HepG2 (cell line): ENCODE data around the gene SPON1. TPM values are rescaled to one million over a fixed set of nuclear protein-coding genes. Genes with fewer than 3 reads are reported as not detected.

ENCODE experiments used
- ARNTL ChIP-seq: sonication (generic); formaldehyde crosslinking; IDR thresholded peaks from 2 replicates; pipeline ENCODE4 v1.4.0; 2020; ENCODE audit warnings: mild to moderate bottlenecking, missing genetic modification reagents
- HNF4A ChIP-seq: sonication (generic); formaldehyde crosslinking; IDR thresholded peaks from 2 replicates; pipeline ENCODE4 v1.4.0; 2020; ENCODE audit warnings: missing genetic modification reagents
- KLF11 ChIP-seq: IDR thresholded peaks from 2 replicates; pipeline ENCODE4 v1.6.1; 2016; ENCODE audit warnings: missing compliant biosample characterization
- SOX13 ChIP-seq, 3 experiments: fragments of 450-650 bp in 1 of 3; sonication (generic) in 1 of 3; formaldehyde crosslinking in 1 of 3; IDR thresholded peaks in 2 of 3; conservative IDR thresholded peaks in 1 of 3; 2 replicates each; pipeline versions ENCODE4 v1.5.0 to v1.6.1; 2016 to 2020; ENCODE audit warnings: antibody characterized with exemption in 1 of 3, mild to moderate bottlenecking in 1 of 3, missing compliant biosample characterization in 1 of 3, missing genetic modification reagents in 1 of 3, moderate library complexity in 1 of 3
- TCF7 ChIP-seq: sonication (generic); IDR thresholded peaks from 2 replicates; pipeline ENCODE4 v1.6.1; 2016; ENCODE audit warnings: antibody characterized with exemption, low read depth
- ZIK1 ChIP-seq: sonication (generic); formaldehyde crosslinking; IDR thresholded peaks from 2 replicates; pipeline ENCODE4 v1.5.0; 2020; ENCODE audit warnings: mild to moderate bottlenecking, low read depth, missing genetic modification reagents, borderline replicate concordance
- ZNF232 ChIP-seq: sonication (generic); formaldehyde crosslinking; IDR thresholded peaks from 2 replicates; pipeline ENCODE4 v1.4.0; 2020; ENCODE audit warnings: missing genetic modification reagents, borderline replicate concordance
- ZNF430 ChIP-seq: sonication (generic); formaldehyde crosslinking; IDR thresholded peaks from 2 replicates; pipeline ENCODE4 v1.9.0; 2021; ENCODE audit warnings: mild to moderate bottlenecking, missing genetic modification reagents
- ZNF432 ChIP-seq: sonication (generic); formaldehyde crosslinking; IDR thresholded peaks from 2 replicates; pipeline ENCODE4 v1.5.0; 2020; ENCODE audit warnings: missing genetic modification reagents, mild to moderate bottlenecking, borderline replicate concordance
- ZNF878 ChIP-seq: sonication (generic); formaldehyde crosslinking; IDR thresholded peaks from 2 replicates; pipeline ENCODE4 v1.8.1; 2023; ENCODE audit warnings: mild to moderate bottlenecking, missing genetic modification reagents, moderate library complexity
- polyA plus RNA-seq, 8 experiments: library from polyadenylated mRNA; depleted of rRNA in 3 of 8; stranded (reverse) in 7 of 8; unstranded in 1 of 8; fragments of >200 nt; fragmentation: Illumina TruSeq in 4 of 8; extraction: Trizol in 4 of 8; gene quantifications; 2 replicates each; pipeline versions ENCODE4 v1.2.1 to v1.2.3, GENCODE V29; 2011 to 2016; ENCODE audit warnings: low read depth in 4 of 8, missing spikeins in 1 of 8, mixed read lengths in 1 of 8; ENCODE audit not compliant: insufficient read depth in 1 of 8
- total RNA-seq, 5 experiments: library from RNA; depleted of rRNA; stranded (reverse); fragments of >200 nt; fragmentation: Illumina TruSeq; extraction: Trizol; gene quantifications; 2 replicates each; pipeline ENCODE4 v1.2.3, GENCODE V29; 2016; ENCODE audit warnings: low read depth in 1 of 5
- TF ChIP-seq, protein P1 (sequence below): sonication (generic); formaldehyde crosslinking; IDR thresholded peaks from 2 replicates; pipeline ENCODE4 v1.5.1; 2020; ENCODE audit warnings: mild to moderate bottlenecking, missing genetic modification reagents, moderate library complexity
- TF ChIP-seq, protein P2 (sequence below): fragments of 450-650 bp; IDR thresholded peaks from 2 replicates; pipeline ENCODE4 v1.6.1; 2017; ENCODE audit warnings: mild to moderate bottlenecking
- TF ChIP-seq, protein P3 (sequence below): IDR thresholded peaks from 2 replicates; pipeline ENCODE4 v1.6.1; 2016; ENCODE audit warnings: mild to moderate bottlenecking, missing biosample characterization, missing genetic modification reagents
- TF ChIP-seq, protein P4 (sequence below): sonication (generic); formaldehyde crosslinking; IDR thresholded peaks from 2 replicates; pipeline ENCODE4 v1.4.0; 2020; ENCODE audit warnings: mild to moderate bottlenecking, missing genetic modification reagents
- TF ChIP-seq, protein P5 (sequence below): IDR thresholded peaks from 2 replicates; pipeline ENCODE4 v1.6.1; 2016; ENCODE audit warnings: low read depth
- TF ChIP-seq, protein P6 (sequence below): sonication (generic); formaldehyde crosslinking; IDR thresholded peaks from 2 replicates; pipeline ENCODE4 v1.9.0; 2021; ENCODE audit warnings: missing genetic modification reagents, mild to moderate bottlenecking, borderline replicate concordance

Gene SPON1
- total and polyA plus RNA-seq, 2 of the 13 experiments (the other 11 are each of a cell fraction or from before 2014, with no cell fraction given): not detected

DNA sequence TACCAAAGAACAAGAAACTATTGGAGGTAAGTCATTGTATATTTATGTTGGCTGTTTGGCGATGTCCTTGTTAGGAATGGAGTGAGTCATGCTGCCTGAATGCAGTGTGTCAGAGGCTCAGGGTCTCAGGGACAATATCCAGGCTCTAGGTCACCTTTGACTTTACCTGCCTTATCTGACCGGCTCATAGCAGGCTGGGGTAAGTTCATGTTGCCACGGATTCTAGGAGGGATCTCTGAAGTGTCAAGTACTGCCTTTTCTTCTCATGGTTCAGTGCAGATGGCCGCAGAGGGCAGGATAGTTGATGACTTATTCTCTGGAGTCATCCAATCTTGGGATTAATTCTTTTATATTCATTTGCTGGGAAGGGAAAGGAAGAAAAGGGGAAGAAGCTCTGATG lies 53.2 kb downstream of the SPON1 start (continued):
- TF ChIP-seq, protein P1, sequence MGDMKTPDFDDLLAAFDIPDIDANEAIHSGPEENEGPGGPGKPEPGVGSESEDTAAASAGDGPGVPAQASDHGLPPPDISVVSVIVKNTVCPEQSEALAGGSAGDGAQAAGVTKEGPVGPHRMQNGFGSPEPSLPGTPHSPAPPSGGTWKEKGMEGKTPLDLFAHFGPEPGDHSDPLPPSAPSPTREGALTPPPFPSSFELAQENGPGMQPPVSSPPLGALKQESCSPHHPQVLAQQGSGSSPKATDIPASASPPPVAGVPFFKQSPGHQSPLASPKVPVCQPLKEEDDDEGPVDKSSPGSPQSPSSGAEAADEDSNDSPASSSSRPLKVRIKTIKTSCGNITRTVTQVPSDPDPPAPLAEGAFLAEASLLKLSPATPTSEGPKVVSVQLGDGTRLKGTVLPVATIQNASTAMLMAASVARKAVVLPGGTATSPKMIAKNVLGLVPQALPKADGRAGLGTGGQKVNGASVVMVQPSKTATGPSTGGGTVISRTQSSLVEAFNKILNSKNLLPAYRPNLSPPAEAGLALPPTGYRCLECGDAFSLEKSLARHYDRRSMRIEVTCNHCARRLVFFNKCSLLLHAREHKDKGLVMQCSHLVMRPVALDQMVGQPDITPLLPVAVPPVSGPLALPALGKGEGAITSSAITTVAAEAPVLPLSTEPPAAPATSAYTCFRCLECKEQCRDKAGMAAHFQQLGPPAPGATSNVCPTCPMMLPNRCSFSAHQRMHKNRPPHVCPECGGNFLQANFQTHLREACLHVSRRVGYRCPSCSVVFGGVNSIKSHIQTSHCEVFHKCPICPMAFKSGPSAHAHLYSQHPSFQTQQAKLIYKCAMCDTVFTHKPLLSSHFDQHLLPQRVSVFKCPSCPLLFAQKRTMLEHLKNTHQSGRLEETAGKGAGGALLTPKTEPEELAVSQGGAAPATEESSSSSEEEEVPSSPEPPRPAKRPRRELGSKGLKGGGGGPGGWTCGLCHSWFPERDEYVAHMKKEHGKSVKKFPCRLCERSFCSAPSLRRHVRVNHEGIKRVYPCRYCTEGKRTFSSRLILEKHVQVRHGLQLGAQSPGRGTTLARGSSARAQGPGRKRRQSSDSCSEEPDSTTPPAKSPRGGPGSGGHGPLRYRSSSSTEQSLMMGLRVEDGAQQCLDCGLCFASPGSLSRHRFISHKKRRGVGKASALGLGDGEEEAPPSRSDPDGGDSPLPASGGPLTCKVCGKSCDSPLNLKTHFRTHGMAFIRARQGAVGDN (CRISPR knock-in tag): no peak
- TF ChIP-seq SOX13 (IDR thresholded peaks at IDR 0.05): no peak
- TF ChIP-seq SOX13 (CRISPR knock-in tag; conservative IDR thresholded peaks at IDR 0.05 in 1 of 2, IDR thresholded peaks at IDR 0.05 in 1 of 2): peak in 1 of 2 experiments; percentile 24; a peak in 1 of 4 replicates
- TF ChIP-seq, protein P2, sequence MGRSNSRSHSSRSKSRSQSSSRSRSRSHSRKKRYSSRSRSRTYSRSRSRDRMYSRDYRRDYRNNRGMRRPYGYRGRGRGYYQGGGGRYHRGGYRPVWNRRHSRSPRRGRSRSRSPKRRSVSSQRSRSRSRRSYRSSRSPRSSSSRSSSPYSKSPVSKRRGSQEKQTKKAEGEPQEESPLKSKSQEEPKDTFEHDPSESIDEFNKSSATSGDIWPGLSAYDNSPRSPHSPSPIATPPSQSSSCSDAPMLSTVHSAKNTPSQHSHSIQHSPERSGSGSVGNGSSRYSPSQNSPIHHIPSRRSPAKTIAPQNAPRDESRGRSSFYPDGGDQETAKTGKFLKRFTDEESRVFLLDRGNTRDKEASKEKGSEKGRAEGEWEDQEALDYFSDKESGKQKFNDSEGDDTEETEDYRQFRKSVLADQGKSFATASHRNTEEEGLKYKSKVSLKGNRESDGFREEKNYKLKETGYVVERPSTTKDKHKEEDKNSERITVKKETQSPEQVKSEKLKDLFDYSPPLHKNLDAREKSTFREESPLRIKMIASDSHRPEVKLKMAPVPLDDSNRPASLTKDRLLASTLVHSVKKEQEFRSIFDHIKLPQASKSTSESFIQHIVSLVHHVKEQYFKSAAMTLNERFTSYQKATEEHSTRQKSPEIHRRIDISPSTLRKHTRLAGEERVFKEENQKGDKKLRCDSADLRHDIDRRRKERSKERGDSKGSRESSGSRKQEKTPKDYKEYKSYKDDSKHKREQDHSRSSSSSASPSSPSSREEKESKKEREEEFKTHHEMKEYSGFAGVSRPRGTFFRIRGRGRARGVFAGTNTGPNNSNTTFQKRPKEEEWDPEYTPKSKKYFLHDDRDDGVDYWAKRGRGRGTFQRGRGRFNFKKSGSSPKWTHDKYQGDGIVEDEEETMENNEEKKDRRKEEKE: no peak
- no peak for TF ChIP-seq HNF4A (CRISPR knock-in tag)
- no peak for TF ChIP-seq ZIK1
- TF ChIP-seq, protein P3, sequence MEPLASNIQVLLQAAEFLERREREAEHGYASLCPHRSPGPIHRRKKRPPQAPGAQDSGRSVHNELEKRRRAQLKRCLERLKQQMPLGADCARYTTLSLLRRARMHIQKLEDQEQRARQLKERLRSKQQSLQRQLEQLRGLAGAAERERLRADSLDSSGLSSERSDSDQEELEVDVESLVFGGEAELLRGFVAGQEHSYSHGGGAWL (CRISPR knock-in tag): no peak
- TF ChIP-seq, protein P4, sequence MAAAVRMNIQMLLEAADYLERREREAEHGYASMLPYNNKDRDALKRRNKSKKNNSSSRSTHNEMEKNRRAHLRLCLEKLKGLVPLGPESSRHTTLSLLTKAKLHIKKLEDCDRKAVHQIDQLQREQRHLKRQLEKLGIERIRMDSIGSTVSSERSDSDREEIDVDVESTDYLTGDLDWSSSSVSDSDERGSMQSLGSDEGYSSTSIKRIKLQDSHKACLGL (CRISPR knock-in tag): no peak
- no peak for TF ChIP-seq ARNTL (CRISPR knock-in tag)
- no peak for TF ChIP-seq ZNF232
- TF ChIP-seq ZNF432 (CRISPR knock-in tag): no peak
- TF ChIP-seq, protein P5, sequence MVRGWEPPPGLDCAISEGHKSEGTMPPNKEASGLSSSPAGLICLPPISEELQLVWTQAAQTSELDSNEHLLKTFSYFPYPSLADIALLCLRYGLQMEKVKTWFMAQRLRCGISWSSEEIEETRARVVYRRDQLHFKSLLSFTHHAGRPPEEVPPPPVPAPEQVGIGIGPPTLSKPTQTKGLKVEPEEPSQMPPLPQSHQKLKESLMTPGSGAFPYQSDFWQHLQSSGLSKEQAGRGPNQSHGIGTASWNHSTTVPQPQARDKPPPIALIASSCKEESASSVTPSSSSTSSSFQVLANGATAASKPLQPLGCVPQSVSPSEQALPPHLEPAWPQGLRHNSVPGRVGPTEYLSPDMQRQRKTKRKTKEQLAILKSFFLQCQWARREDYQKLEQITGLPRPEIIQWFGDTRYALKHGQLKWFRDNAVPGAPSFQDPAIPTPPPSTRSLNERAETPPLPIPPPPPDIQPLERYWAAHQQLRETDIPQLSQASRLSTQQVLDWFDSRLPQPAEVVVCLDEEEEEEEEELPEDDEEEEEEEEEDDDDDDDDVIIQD (CRISPR knock-in tag): peak; percentile 78; the same call in 1 of the 2 replicates
- no peak for TF ChIP-seq KLF11 (CRISPR knock-in tag)
- TF ChIP-seq TCF7: no peak
- TF ChIP-seq, protein P6, sequence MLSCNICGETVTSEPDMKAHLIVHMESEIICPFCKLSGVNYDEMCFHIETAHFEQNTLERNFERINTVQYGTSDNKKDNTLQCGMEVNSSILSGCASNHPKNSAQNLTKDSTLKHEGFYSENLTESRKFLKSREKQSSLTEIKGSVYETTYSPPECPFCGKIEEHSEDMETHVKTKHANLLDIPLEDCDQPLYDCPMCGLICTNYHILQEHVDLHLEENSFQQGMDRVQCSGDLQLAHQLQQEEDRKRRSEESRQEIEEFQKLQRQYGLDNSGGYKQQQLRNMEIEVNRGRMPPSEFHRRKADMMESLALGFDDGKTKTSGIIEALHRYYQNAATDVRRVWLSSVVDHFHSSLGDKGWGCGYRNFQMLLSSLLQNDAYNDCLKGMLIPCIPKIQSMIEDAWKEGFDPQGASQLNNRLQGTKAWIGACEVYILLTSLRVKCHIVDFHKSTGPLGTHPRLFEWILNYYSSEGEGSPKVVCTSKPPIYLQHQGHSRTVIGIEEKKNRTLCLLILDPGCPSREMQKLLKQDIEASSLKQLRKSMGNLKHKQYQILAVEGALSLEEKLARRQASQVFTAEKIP (CRISPR knock-in tag): no peak
- TF ChIP-seq ZNF430 (CRISPR knock-in tag): no peak
- TF ChIP-seq ZNF878 (CRISPR knock-in tag): no peak
